Measurements from ENCODE around the gene ZNF48.

ZNF48 gene

DNA sequence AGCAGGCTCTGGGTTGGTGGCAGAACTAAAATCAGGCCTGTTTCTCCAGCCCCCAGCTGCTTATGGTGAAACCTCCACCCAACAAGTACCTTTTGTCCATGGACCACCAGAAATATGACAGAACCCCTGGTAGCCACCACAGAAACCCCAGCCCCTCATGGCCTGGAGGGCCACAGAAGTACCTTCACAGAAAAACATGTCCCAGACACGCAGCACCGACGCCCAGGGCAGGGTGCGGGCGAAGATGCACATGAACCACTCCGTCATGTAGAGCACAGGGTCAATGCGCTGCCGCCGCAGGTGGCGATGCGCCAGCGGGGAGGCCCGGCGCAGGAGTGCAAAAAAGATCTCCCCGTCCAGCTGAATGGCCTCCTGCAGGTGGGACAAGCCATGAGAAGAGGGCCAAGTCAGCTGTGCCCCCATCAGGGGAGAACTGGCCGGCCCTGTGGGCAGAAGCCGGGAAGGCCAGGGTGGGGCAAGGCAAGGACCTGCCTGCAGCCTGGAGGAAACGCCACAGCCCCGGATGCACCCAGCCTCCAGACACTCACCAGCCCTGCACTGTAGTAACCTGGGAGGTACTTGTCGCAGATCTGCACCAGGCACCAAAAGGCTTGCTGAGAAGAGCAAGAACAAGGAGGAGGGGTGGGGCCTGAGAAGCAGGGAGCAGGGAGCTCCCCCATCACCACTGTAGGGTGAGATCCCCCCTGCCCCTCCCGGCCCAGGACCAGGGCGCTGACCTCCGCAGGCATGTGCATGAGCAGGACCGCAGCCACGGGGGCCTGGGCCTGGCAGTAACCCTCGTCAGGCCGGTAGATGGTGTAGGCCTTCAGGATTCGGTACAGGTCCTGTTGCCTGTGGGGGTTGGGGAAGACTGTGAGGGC lies 36.0 kb upstream of the ZNF48 start:
- no peak for DNase-seq

DNA sequence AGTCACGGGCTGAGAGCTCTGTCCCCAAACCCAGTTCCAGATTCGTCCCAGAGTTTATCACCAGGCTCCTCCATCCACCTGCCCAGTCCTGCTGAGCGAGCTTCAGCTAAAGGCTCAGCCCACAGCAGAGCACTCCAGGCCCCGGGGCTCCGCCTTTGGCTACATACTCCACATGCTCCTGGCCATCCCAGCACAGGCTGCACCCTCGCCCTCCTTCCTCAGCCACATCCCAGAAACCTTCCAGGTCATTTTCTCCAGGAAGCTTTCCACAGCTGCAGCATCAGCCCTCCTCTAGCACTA lies 35.4 kb upstream of the ZNF48 start:
- DNase-seq: no peak

DNA sequence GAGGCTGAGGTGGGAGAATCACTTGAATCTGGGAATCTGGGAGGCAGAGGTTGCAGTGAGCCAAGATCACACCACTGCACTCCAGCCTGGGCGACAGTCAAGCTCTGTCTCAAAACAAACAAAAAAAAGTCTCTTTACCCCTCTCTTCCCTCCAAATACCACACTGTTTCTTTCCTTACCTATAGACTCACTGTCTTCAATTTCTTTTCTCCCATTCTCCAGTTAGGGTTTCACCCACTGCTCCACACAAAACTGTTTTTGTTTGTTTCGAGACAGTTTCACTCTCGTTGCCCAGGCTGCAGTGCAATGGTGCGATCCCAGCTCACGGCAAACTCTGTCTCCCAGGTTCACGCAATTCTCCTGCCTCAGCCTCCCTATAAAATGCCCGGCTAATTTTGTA lies 34.0 kb upstream of the ZNF48 start:
- DNase-seq: no peak

DNA sequence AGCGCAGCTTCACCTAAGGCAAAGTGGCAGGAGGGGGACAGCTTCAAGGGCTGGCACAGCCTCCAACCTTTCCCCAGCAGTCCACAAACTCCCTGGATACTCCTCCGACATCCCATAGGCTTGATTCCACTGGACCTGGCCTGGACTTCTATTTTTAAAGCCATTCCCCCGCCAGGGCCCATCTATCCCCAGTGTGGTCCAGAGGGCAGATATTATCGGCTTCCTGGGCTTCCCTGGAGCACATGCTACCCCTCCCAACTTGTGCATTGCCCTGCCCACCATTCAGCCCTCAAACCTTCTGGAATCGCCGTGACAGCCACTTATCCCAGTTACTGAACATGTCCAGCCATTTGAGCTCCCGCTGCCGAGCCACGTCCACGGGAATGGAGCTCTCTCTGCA lies 30.0 kb upstream of the ZNF48 start:
- DNase-seq: no peak

DNA sequence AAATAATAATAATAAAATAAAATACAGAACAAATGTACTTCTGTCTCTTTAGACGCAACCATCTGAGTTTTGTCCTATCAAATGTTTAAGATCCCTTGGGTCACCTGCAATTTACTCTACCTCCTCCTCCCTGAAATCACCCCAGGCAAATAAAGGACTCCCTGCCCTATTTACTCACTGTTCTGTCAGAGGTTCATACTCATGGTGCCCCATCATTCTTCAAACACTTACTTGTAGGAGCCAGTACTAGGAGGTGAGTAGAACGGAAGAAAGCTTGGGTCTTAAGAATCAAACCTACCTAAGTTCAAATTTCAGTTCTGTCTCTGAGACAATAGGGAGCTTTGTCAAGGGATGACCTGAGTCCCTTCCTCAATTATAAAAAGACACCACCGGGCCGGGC lies 28.7 kb upstream of the ZNF48 start:
- DNase-seq: no peak

DNA sequence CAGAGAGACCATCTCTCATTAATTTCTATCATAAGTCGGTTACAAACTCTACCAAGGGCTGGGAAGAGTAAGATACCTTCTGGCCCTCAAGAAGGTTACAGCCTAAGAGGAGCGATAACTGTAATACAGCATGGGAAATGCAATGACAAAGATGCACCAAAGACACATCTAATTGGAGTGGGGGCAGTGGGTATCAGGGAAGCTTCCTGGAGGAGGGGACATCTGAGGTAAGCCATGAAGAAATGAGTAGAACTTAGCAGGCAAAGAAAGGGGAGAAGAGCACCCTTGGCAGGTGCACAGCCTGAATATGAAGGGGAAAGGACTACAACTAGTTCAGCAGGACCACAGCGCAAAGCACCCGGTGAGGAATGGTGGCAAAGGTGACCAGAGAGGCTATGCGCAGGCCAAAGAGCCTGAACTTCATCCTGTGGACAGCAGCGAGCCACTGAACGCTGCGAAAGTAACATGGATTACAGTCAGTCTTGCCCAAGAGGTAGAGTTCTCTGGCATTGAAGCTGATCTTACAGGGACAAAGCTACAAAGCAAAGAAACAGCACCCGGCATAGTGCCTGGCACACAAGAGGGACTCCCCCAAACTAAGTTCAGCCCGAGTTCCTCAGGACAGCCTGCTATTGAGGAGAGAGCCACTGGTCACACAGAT lies 27.7 kb upstream of the ZNF48 start:
- no peak for DNase-seq

DNA sequence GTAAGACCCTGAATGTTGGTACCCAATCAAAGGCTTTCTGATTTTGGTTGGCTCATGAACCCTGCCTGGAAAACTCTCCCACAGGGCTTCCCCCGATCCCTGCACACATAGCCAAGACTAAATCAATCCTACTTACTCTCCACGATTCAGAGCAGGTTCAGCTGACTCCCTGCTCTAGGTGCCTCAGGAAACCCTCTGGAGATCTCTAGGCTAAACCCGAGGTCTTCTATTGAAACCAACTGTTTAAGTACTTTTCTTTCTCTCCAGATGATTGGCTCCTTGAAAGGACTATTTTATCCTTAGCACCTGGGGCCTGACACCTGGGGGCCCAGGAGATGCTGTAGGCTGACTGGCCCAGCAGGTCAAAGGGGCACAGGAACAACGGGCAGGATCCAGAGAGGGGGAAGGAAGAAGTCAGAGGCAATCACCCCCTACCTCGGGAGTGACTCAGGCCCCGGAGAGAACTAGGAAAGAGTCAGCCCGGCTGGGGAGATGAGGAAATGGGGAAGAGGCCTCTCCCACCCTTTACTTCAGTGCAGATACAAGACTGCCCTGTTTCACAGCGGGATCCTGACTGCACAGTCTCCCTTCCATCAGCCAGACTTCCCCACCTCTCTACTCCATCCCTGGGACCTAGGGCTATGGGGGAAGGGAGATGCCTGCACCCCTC lies 27.0 kb upstream of the ZNF48 start:
- peak; percentile 87 to 89 (median 88) for DNase-seq

DNA sequence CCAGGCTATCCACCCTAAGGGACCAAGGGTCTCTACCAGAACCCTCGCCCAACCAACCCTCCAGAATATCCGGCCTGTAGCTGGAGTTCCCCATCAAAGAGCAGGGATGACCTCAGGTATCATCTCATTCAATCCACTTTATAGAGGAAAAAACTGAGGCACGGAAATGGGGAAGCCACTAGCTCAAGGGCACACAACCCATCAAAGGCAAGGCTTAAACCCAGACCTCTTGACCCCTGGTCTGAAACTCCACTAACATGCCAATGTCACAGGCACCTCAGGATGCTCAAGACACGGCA lies 26.5 kb upstream of the ZNF48 start:
- peak in 2 of 3 donors; percentile 26 to 28 for DNase-seq

DNA sequence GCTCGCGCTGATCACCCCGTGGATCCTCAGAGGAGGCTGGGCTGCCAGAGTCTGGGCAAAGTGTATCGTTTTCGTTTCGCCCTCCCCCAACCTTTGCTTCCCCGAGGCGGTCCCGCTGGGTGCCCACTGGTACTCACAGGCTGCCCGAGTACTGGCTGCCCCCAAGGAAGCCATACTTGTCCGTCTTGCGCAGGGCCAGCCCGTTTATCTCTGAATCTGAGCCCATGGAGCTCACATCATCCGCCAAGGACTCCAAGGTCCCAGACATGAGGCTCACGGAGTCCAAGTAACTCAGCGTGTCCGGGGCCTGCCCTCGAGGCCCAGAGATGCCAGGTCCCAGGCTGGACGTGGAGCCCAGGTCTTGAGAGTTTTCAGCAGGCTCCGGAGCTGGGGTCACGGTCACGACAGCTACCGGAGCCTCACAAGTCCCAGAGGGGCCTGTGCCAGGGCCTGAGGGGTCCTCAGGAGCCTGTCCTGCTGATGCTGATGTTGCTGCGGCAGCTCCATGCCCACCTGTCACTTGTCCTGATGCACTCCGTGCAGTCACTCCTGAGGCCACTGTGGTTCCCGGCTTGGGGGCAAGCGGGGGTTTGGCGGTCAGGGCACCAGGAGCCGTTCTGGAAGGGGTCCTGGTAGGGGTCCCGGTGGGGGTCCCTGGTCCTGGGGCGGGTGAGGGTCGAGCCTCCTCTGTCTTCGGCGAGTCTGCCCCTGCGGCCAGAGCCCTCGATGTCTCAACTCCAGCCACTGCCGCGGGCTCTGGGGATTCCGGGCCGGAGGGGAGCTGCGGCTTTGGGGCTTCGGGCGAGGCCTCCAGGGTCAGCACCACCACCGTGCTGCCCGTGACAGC lies 25.9 kb upstream of the ZNF48 start:
- peak; percentile 14 to 47 (median 25) for DNase-seq

DNA sequence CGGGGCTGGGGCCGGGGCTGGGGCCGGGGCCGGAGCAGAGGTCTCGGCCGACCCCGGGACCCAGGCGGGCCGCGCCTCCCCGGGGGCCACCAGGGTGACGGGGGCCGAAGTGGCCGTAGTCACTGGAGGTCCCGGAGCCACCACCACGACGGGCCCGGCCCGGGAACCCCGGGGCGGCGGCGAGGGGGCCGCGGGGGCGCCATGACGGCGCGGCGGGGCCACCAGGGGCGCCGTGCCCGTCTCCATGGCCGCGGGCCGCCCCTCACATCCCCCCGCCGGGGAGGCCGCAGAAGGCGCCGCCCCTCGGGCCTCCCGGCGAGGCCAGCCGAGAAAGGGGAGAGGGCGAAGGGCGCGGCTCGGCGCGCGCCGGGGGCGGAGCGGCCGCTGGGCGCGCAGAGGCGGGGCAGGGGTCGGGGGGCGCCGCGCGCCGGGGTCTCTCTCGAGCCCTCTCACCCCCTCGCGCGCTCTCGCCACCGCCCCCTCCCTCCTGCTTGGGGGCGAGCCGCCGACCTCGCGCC lies 25.2 kb upstream of the ZNF48 start:
- DNase-seq: no peak

DNA sequence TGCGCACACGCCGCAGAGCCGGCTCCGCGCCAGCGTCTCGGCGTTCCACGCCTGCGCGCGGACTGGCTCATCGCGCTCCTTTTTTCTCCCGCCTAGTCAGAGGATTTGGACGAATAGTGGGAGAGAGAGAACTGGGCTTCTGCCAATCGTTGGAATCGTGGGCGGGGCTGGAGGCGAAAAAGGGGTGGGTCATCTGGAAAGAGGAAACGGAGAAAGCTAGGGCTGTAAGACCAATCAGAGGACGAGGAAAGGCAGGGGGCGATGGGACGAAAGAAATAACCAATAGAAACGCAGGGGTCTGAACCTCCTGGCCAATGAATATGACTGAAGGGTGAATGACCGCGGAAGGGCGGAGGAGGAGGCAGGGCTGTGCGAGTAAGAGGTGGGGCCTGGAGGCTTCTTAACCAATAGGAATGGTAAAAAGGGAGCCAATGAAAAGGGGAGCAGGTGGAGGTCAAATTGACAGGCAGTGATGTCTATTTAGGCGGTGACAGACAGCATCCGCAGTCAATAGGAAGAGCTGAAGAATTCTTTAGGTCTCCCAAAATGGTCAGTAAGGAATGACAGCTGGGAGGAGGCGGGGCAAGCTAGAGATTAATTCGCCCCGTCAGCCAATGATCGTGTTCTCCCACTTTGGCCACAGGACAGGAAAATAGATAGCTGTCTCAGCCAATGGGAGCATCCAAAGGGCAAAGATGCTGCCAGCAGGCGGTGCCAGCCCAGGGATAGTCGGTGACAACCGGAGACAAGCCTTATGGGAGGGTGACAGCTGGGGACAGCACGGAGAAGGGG lies 24.6 kb upstream of the ZNF48 start, which contains the start of gene TBC1D10B:
Gene TBC1D10B (minus strand): TSS at position 39 of the 792 bp plus-strand sequence. CDS start 311 bp downstream, outside the sequence.
- DNase-seq: peak; percentile 99 to 100 (median 100)

DNA sequence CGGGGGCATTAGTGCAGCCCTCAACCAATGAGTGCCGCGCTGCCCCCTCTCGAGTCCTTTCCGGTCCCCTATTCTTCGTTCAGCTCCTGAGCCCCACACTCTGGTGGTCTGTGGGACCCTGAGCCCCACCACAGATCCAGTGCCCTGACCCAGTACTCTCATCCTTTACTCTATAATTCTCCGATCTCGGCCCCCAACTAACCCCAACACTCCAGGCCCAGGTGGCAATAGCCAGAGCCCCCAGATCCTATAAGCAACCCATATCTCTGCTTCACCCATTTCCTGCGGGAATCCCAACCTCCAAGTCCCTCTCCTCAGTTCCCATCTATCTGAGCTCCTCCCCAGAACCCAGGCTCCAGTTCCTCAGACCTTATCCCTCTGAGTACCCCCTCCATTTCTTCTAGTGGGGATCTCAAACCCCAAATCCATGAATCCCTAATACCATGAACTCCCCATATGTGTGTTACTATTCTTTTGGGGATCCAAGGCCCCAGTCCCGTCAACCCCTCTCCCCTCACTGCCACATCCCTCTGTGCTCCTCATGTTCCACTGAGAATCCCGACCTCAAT lies 23.9 kb upstream of the ZNF48 start:
- DNase-seq: no peak

DNA sequence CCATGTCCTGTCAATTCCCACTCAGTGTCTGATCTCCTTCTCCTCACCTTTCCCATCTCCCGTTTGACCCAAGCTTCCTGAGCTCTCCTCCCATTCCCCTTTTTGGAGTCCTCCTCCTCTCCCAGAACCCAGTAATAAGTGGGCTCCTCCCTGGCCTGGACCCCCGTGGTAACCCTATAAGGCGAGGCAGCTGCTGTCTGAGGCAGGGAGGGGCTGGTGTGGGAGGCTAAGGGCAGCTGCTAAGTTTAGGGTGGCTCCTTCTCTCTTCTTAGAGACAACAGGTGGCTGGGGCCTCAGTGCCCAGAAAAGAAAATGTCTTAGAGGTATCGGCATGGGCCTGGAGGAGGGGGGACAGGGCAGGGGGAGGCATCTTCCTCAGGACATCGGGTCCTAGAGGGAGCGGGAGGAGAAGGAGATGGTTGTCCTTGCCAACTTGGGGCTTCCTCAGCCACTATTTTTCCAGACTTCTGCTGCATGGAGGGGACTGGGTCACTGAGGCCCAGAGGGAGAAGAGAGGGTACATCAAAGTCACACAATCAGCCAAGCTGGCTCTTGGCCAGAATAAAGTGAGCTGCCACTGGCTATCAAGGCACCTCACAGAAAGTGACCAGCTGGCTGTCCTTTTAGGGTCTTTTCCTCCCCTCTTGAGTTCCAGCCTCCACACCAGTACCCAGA lies 23.0 kb upstream of the ZNF48 start:
- DNase-seq: no peak

DNA sequence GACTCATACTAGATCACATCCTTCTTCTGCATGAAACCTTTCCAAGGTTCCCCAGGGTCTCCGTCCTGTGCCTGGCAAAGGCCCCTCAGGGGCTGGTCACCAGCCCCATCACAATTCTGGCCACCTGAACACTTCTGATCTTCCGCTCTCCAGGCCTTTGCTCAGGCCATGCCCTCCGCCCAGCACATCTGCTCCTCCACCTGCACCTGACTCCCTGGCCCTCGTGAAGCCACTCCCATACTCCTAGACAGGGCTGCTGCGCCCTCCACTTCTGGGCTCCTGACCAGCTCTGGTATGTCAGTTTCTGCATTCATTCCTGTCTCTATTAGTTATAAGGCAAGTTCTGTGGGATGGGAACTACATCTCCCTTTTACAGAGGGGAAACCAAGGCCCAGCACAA lies 22.5 kb upstream of the ZNF48 start:
- DNase-seq: no peak

DNA sequence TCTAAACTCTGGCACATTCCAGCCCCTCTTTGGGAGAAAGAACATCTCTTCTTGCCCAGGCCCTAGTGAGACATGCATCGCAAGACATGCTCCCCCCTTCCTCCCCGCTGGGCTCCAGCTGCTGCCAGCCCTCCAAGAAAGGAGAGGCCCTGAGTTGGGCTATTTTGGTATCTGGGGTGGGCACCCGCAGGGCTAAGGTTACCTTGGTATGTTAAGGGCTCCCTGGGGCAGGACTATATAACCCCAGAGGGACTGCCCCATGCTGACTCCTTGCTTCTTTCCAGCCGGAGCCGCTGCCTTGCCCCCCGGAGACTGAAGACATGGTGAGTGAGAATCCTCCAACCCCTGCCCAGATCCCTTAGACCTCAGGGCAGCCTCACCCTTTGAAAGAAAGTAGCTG lies 20.7 kb upstream of the ZNF48 start, which contains the start of gene MYL11:
Gene MYL11 (plus strand): TSS at position 265 of the 400 bp plus-strand sequence. CDS start 56 bp downstream, at position 321.
- DNase-seq: no peak

DNA sequence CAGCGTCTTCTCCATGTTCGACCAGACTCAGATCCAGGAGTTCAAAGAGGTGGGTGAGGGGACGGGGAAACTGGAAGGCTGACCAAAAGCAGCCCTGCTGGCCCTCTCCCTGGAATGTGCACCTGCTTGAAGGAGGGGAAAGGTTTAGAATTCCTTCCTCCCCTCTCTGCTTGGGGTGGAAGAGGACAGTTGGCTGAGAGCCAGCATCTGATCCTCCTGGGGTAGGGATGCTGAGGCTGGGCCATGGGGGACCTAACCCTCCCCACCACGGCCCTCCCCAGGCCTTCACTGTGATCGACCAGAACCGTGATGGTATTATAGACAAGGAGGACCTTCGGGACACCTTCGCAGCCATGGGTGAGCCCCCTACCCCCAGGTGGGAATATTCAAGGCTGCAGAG lies 19.4 kb upstream of the ZNF48 start:
- DNase-seq: no peak

DNA sequence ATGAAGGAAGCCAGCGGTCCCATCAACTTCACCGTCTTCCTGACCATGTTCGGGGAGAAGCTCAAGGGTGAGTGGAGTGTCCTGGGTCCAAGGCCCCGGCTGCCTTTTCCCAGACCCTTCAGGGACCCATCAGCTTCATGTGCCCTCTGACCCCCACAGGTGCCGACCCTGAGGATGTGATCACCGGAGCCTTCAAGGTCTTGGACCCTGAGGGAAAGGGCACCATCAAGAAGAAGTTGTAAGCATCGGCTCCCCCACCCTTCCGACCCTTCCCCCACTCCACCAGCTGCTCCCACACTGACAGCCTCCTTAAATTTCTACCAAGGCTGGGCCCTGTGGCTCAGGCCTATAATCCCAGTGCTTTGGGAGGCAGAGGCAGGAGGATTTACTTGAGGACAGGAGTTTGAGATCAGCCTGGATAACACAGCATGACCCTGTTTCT lies 18.7 kb upstream of the ZNF48 start:
- DNase-seq: no peak

DNA sequence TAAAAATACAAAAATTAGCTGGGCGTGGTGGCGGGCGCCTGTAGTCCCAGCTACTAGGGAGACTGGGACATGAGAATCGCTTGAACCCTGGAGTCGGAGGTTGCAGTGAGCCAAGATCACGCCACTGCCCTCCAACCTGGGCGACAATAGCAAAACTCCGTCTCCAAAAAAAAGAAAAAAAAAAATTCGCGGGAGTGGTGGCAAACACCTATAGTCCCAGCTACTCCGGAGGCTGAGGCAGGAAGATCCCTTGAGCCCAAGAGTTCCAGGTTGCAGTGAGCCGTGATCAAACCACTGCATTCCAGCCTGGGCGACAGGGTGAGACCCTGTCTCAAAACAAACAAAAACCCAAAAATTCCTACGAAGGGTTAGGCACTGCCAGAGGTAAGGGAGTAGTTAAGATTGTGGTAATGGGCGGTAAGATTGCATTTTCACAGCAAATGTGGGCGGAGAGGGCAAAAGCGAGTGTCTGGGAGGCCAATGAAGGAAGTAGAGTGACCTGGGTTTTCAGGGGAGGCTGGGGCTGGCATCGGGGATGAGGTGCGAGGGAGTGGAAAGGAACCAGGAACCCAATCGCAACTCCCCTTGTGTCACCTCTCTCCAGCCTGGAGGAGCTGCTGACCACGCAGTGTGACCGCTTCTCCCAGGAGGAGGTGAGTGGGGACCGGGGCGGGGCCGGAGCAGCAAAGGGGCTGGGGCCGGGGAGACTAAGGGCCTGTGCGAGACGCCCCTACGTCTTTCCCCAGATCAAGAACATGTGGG lies 18.0 kb upstream of the ZNF48 start:
- DNase-seq: peak in 1 of 3 donors; percentile 54

DNA sequence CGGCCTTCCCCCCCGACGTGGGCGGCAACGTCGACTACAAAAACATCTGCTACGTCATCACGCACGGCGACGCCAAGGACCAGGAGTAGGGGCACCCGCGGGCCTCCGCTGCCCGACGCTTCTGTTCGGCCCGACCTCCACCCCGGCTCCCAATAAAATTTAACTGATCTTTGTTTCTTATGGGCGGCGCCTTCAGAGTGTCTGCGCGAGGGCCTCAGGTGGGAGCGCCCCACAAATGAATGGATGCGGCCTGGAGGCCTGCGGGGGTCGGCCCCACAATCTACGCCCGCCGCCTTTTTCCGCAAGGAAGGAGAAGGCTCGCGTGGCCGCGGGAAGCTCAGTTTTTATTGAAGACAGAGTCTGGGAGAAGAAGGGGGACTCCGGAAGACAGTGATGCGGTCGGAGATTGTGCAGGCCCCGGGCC lies 17.4 kb upstream of the ZNF48 start:
- DNase-seq: peak; percentile 65 to 83 (median 73)

Measured in suppressor macrophage treated with lipopolysaccharide for 1 hour (primary cell).